GM23338 (cell line): ENCODE measurements around the gene MPPED2. TPM values are rescaled to one million over a fixed set of nuclear protein-coding genes. Genes with fewer than 3 reads are reported as not detected.
A peak's percentile ranks its signal among the peaks of the same experiment; 100 is the strongest.

ENCODE experiments used
- ATAC-seq: fragments of 200-7000 bp; cut with Tn5 transposase; 3 replicates; pipeline ENCODE4 v1.9.1; 2020
- DNase-seq: peaks from one replicate; pipeline ENCODE4 v3.0.0-alpha.2; 2015; ENCODE audit warnings: low spot score
- H2AFZ ChIP-seq: fragments of 200-600 bp; sonication (generic); 2 replicates; pipeline ENCODE4 v1.8.0; 2016; ENCODE audit warnings: antibody characterized with exemption, mild to moderate bottlenecking, moderate library complexity
- H3F3A ChIP-seq: fragments of 200-600 bp; sonication (generic); replicated peaks from 2 replicates; pipeline ENCODE4 v1.8.0; 2017; ENCODE audit warnings: antibody characterized with exemption, mixed run types, low read depth
- H3K27ac ChIP-seq: fragments of 200-600 bp; sonication (generic); 2 replicates; pipeline ENCODE4 v1.6.1; 2016; ENCODE audit warnings: low read depth
- H3K27me3 ChIP-seq: fragments of 200-600 bp; sonication (generic); 2 replicates; pipeline ENCODE4 v1.8.0; 2016; ENCODE audit warnings: mild to moderate bottlenecking, mixed run types, moderate library complexity; ENCODE audit not compliant: insufficient read depth
- H3K36me3 ChIP-seq: fragments of 200-600 bp; sonication (generic); 2 replicates; pipeline ENCODE4 v1.8.0; 2016; ENCODE audit warnings: mild to moderate bottlenecking; ENCODE audit not compliant: insufficient read depth
- H3K4me1 ChIP-seq: fragments of 200-600 bp; sonication (generic); 2 replicates; pipeline ENCODE4 v1.8.0; 2016; ENCODE audit warnings: mild to moderate bottlenecking, moderate library complexity; ENCODE audit not compliant: insufficient read depth
- H3K4me2 ChIP-seq: fragments of 200-600 bp; sonication (generic); 2 replicates; pipeline ENCODE4 v1.7.1; 2017; ENCODE audit warnings: mixed run types
- H3K4me3 ChIP-seq: fragments of 200-600 bp; sonication (generic); 2 replicates; pipeline ENCODE4 v1.6.1; 2016; ENCODE audit warnings: mixed run types
- H3K79me2 ChIP-seq: fragments of 200-600 bp; sonication (generic); replicated peaks from 2 replicates; pipeline ENCODE4 v1.8.0; 2017; ENCODE audit warnings: mild to moderate bottlenecking; ENCODE audit not compliant: insufficient read depth
- H3K9me2 ChIP-seq: fragments of 200-600 bp; sonication (generic); 2 replicates; pipeline ENCODE4 v1.8.0; 2017; ENCODE audit not compliant: insufficient read depth
- H4K20me1 ChIP-seq: fragments of 200-600 bp; sonication (generic); replicated peaks from 2 replicates; pipeline ENCODE4 v1.8.0; 2017; ENCODE audit warnings: mild to moderate bottlenecking; ENCODE audit not compliant: insufficient read depth
- H3K27ac Mint-ChIP-seq: 2 replicates; pipeline ENCODE4 v1.8.0; 2020; ENCODE audit warnings: inconsistent platforms, mild to moderate bottlenecking, moderate library complexity, mixed read lengths
- H3K27me3 Mint-ChIP-seq: 3 replicates; pipeline ENCODE4 v1.8.0; 2022; ENCODE audit warnings: low read depth, mild to moderate bottlenecking, moderate library complexity, mixed read lengths, inconsistent platforms; ENCODE audit not compliant: insufficient read depth, poor library complexity
- H3K36me3 Mint-ChIP-seq: 3 replicates; pipeline ENCODE4 v1.8.0; 2021; ENCODE audit warnings: low read depth, mild to moderate bottlenecking, inconsistent platforms, moderate library complexity, mixed read lengths
- H3K4me1 Mint-ChIP-seq: 3 replicates; pipeline ENCODE4 v1.8.0; 2020; ENCODE audit warnings: mild to moderate bottlenecking, inconsistent platforms, mixed read lengths
- H3K4me3 Mint-ChIP-seq: 3 replicates; pipeline ENCODE4 v1.8.0; 2021; ENCODE audit warnings: moderate library complexity, mild to moderate bottlenecking, inconsistent platforms, mixed read lengths
- H3K9me3 Mint-ChIP-seq: 3 replicates; pipeline ENCODE4 v1.8.0; 2020; ENCODE audit warnings: moderate library complexity, mild to moderate bottlenecking, inconsistent platforms, mixed read lengths
- CREB1 ChIP-seq: fragments of 250-450 bp; sonication (Bioruptor Pico); IDR thresholded peaks from 2 replicates; pipeline ENCODE4 v1.5.0; 2020; ENCODE audit warnings: low read depth, mild to moderate bottlenecking, moderate library complexity
- EZH2 ChIP-seq: fragments of 200-600 bp; sonication (generic); IDR thresholded peaks from one replicate; pipeline ENCODE4 v1.8.0; 2017; ENCODE audit warnings: antibody characterized with exemption, mild to moderate bottlenecking, low read depth; ENCODE audit not compliant: unreplicated experiment
- EZH2phosphoT487 ChIP-seq: fragments of 200-600 bp; sonication (generic); IDR thresholded peaks from one replicate; pipeline ENCODE4 v1.8.1; 2018; ENCODE audit warnings: antibody characterized with exemption; ENCODE audit not compliant: unreplicated experiment
- JUNB ChIP-seq: IDR thresholded peaks from one replicate; pipeline ENCODE4 v1.6.1; 2016; ENCODE audit warnings: antibody characterized with exemption; ENCODE audit not compliant: unreplicated experiment
- NANOG ChIP-seq: IDR thresholded peaks from 2 replicates; pipeline ENCODE4 v1.6.1; 2016; ENCODE audit warnings: antibody characterized with exemption, borderline replicate concordance
- POLR2AphosphoS5 ChIP-seq: IDR thresholded peaks from 2 replicates; pipeline ENCODE4 v1.6.1; 2016; ENCODE audit warnings: antibody characterized with exemption, low read depth
- STAT1 ChIP-seq: IDR thresholded peaks from one replicate; pipeline ENCODE4 v1.6.1; 2016; ENCODE audit warnings: antibody characterized with exemption; ENCODE audit not compliant: unreplicated experiment
- ZNF114 ChIP-seq: fragments of 250-450 bp; sonication (Bioruptor Pico); IDR thresholded peaks from 2 replicates; pipeline ENCODE4 v1.5.0; 2020; ENCODE audit warnings: mild to moderate bottlenecking, moderate library complexity
- ZNF331 ChIP-seq: fragments of 250-450 bp; sonication (Bioruptor Pico); IDR thresholded peaks from 2 replicates; pipeline ENCODE4 v1.5.0; 2020; ENCODE audit warnings: low read depth, mild to moderate bottlenecking, moderate library complexity
- polyA plus RNA-seq: library from polyadenylated mRNA; unstranded; fragments of >200 nt; fragmentation: Nextera tagmentation; extraction: Ambion mirVana; gene quantifications from 2 replicates; pipeline ENCODE4 v1.2.1, GENCODE V29; 2016
- total RNA-seq: library from RNA; depleted of rRNA; stranded (reverse); fragments of >200 nt; shearing (Covaris generic); gene quantifications from 2 replicates; pipeline ENCODE4 v1.2.3, GENCODE V29; 2014
- TF ChIP-seq, protein P1 (sequence below): fragments of 250-450 bp; sonication (Bioruptor Pico); IDR thresholded peaks from 2 replicates; pipeline ENCODE4 v1.5.0; 2020; ENCODE audit warnings: mild to moderate bottlenecking, moderate library complexity
- TF ChIP-seq, protein P2 (sequence below), 2 experiments: fragments of 200-600 bp in 1 of 2; sonication (generic) in 1 of 2; conservative IDR thresholded peaks; 2 replicates each; pipeline versions ENCODE4 v1.5.1 to v1.6.1; 2016 to 2017; ENCODE audit warnings: antibody characterized with exemption in 2 of 2, low read depth in 2 of 2, mild to moderate bottlenecking in 2 of 2, moderate library complexity in 1 of 2
- TF ChIP-seq, protein P3 (sequence below): IDR thresholded peaks from one replicate; pipeline ENCODE4 v1.6.1; 2018; ENCODE audit warnings: antibody characterized with exemption; ENCODE audit not compliant: unreplicated experiment
- TF ChIP-seq, protein P4 (sequence below): IDR thresholded peaks from 2 replicates; pipeline ENCODE4 v1.6.1; 2016; ENCODE audit warnings: antibody characterized with exemption

Gene MPPED2
- total and polyA plus RNA-seq, 2 experiments from 2014 or later, result 4.4 to 6.8 TPM

DNA sequence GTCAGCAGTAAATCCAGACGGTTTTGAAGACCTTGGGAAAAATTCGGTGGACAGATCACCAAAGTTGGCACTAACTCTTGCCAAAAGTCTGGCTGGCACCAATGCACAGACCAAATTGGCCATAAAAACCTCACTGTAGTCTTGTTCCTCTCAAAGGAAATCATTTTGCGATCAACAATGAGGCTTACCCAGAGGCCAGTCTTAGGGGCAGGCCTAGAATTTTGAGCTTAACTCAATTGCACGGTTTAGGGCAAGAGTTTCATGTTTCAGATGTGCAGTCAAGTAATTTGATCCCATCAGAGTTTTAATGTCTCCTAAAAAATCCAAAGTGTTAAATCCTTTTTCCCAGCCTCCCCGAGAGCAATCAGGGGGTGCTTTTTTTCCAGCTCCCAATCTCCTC is 19.0 kb downstream of the MPPED2 start:
- peak; percentile 43 for ATAC-seq
- H3F3A ChIP-seq, result 0 out of 2 replicates have a peak, but pooled peaks cover 4% of the 10 kb centered on the region
- H2AFZ ChIP-seq, result no peak overlapping the region
- H3K79me2 ChIP-seq, result no peaks in the 10 kb centered on the region
- DNase-seq, result no peak
- peaks cover 49% of the 10 kb centered on the region for H3K4me1 ChIP-seq
- no peak overlapping the region for H3K4me3 Mint-ChIP-seq
- 0 out of 2 replicates have a peak overlapping the region, but pooled peaks have one; percentile 12 for H3K4me2 ChIP-seq
- no peak overlapping the region for H3K4me3 ChIP-seq
- H3K4me1 Mint-ChIP-seq, result peaks cover 54% of the 10 kb centered on the region
- H3K27me3 ChIP-seq, result no peaks in the 10 kb centered on the region
- 0 out of 2 replicates have a peak overlapping the region, but pooled peaks have one; percentile 20 for H3K27ac ChIP-seq
- no peak for TF ChIP-seq ZNF331 (CRISPR knock-in tag)
- TF ChIP-seq EZH2phosphoT487, result no peak
- TF ChIP-seq NANOG, result no peak
- no peak for TF ChIP-seq STAT1
- no peak for TF ChIP-seq EZH2
- TF ChIP-seq, protein P1, sequence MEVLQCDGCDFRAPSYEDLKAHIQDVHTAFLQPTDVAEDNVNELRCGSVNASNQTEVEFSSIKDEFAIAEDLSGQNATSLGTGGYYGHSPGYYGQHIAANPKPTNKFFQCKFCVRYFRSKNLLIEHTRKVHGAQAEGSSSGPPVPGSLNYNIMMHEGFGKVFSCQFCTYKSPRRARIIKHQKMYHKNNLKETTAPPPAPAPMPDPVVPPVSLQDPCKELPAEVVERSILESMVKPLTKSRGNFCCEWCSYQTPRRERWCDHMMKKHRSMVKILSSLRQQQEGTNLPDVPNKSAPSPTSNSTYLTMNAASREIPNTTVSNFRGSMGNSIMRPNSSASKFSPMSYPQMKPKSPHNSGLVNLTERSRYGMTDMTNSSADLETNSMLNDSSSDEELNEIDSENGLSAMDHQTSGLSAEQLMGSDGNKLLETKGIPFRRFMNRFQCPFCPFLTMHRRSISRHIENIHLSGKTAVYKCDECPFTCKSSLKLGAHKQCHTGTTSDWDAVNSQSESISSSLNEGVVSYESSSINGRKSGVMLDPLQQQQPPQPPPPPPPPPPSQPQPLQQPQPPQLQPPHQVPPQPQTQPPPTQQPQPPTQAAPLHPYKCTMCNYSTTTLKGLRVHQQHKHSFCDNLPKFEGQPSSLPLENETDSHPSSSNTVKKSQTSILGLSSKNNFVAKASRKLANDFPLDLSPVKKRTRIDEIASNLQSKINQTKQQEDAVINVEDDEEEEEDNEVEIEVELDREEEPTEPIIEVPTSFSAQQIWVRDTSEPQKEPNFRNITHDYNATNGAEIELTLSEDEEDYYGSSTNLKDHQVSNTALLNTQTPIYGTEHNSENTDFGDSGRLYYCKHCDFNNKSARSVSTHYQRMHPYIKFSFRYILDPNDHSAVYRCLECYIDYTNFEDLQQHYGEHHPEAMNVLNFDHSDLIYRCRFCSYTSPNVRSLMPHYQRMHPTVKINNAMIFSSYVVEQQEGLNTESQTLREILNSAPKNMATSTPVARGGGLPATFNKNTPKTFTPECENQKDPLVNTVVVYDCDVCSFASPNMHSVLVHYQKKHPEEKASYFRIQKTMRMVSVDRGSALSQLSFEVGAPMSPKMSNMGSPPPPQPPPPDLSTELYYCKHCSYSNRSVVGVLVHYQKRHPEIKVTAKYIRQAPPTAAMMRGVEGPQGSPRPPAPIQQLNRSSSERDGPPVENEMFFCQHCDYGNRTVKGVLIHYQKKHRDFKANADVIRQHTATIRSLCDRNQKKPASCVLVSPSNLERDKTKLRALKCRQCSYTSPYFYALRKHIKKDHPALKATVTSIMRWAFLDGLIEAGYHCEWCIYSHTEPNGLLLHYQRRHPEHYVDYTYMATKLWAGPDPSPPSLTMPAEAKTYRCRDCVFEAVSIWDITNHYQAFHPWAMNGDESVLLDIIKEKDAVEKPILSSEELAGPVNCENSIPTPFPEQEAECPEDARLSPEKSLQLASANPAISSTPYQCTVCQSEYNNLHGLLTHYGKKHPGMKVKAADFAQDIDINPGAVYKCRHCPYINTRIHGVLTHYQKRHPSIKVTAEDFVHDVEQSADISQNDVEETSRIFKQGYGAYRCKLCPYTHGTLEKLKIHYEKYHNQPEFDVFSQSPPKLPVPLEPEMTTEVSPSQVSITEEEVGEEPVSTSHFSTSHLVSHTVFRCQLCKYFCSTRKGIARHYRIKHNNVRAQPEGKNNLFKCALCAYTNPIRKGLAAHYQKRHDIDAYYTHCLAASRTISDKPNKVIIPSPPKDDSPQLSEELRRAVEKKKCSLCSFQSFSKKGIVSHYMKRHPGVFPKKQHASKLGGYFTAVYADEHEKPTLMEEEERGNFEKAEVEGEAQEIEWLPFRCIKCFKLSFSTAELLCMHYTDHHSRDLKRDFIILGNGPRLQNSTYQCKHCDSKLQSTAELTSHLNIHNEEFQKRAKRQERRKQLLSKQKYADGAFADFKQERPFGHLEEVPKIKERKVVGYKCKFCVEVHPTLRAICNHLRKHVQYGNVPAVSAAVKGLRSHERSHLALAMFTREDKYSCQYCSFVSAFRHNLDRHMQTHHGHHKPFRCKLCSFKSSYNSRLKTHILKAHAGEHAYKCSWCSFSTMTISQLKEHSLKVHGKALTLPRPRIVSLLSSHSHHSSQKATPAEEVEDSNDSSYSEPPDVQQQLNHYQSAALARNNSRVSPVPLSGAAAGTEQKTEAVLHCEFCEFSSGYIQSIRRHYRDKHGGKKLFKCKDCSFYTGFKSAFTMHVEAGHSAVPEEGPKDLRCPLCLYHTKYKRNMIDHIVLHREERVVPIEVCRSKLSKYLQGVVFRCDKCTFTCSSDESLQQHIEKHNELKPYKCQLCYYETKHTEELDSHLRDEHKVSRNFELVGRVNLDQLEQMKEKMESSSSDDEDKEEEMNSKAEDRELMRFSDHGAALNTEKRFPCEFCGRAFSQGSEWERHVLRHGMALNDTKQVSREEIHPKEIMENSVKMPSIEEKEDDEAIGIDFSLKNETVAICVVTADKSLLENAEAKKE, result no peak
- no peak for TF ChIP-seq CREB1
- TF ChIP-seq, protein P2, sequence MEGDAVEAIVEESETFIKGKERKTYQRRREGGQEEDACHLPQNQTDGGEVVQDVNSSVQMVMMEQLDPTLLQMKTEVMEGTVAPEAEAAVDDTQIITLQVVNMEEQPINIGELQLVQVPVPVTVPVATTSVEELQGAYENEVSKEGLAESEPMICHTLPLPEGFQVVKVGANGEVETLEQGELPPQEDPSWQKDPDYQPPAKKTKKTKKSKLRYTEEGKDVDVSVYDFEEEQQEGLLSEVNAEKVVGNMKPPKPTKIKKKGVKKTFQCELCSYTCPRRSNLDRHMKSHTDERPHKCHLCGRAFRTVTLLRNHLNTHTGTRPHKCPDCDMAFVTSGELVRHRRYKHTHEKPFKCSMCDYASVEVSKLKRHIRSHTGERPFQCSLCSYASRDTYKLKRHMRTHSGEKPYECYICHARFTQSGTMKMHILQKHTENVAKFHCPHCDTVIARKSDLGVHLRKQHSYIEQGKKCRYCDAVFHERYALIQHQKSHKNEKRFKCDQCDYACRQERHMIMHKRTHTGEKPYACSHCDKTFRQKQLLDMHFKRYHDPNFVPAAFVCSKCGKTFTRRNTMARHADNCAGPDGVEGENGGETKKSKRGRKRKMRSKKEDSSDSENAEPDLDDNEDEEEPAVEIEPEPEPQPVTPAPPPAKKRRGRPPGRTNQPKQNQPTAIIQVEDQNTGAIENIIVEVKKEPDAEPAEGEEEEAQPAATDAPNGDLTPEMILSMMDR (conservative IDR thresholded peaks at IDR 0.05; ENCODE audit: low read depth in 2 of 2), result no peak
- TF ChIP-seq POLR2AphosphoS5, result no peak
- TF ChIP-seq ZNF114, result no peak
- no peak for TF ChIP-seq JUNB
- TF ChIP-seq, protein P3, sequence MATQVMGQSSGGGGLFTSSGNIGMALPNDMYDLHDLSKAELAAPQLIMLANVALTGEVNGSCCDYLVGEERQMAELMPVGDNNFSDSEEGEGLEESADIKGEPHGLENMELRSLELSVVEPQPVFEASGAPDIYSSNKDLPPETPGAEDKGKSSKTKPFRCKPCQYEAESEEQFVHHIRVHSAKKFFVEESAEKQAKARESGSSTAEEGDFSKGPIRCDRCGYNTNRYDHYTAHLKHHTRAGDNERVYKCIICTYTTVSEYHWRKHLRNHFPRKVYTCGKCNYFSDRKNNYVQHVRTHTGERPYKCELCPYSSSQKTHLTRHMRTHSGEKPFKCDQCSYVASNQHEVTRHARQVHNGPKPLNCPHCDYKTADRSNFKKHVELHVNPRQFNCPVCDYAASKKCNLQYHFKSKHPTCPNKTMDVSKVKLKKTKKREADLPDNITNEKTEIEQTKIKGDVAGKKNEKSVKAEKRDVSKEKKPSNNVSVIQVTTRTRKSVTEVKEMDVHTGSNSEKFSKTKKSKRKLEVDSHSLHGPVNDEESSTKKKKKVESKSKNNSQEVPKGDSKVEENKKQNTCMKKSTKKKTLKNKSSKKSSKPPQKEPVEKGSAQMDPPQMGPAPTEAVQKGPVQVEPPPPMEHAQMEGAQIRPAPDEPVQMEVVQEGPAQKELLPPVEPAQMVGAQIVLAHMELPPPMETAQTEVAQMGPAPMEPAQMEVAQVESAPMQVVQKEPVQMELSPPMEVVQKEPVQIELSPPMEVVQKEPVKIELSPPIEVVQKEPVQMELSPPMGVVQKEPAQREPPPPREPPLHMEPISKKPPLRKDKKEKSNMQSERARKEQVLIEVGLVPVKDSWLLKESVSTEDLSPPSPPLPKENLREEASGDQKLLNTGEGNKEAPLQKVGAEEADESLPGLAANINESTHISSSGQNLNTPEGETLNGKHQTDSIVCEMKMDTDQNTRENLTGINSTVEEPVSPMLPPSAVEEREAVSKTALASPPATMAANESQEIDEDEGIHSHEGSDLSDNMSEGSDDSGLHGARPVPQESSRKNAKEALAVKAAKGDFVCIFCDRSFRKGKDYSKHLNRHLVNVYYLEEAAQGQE, result no peak
- TF ChIP-seq, protein P4, sequence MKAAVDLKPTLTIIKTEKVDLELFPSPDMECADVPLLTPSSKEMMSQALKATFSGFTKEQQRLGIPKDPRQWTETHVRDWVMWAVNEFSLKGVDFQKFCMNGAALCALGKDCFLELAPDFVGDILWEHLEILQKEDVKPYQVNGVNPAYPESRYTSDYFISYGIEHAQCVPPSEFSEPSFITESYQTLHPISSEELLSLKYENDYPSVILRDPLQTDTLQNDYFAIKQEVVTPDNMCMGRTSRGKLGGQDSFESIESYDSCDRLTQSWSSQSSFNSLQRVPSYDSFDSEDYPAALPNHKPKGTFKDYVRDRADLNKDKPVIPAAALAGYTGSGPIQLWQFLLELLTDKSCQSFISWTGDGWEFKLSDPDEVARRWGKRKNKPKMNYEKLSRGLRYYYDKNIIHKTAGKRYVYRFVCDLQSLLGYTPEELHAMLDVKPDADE, result no peak
- no peaks in the 10 kb centered on the region; the same call in 1 of the 2 replicates for H3K9me2 ChIP-seq
- peaks cover 27% of the 10 kb centered on the region for H3K36me3 Mint-ChIP-seq
- H3K9me3 Mint-ChIP-seq, result peaks cover 20% of the 10 kb centered on the region
- no peaks in the 10 kb centered on the region; the same call in 1 of the 2 replicates for H3K36me3 ChIP-seq
- peaks cover 2% of the 10 kb centered on the region for H3K27me3 Mint-ChIP-seq
- peak overlapping the region; percentile 3; the same call in 1 of the 2 replicates for H3K27ac Mint-ChIP-seq
- H4K20me1 ChIP-seq, result no peaks in the 10 kb centered on the region
